ENCODE measurements around the gene FER1L5.

The FER1L5 gene

GRCh38 chr2:96625571-96626552, 16.7 kb upstream of the FER1L5 start:
- Histone ChIP-seq H3K36me3 (ENCODE audit: insufficient read depth, low read length) (peaks cover 37% of the 10 kb centered on the region; the same call in 1 of the 2 replicates), H3K9me3 (ENCODE audit: insufficient read depth, low read depth, low read length) (no peaks in the 10 kb centered on the region), H3K9ac (ENCODE audit: low read depth, low read length, poor library complexity, severe bottlenecking) (no peak overlapping the region), H3F3A (ENCODE audit: low read depth) (no peaks in the 10 kb centered on the region), H3K27me3 (ENCODE audit: insufficient read depth, low read length, poor library complexity, severe bottlenecking) (no peaks in the 10 kb centered on the region), H4K20me1 (ENCODE audit: insufficient read depth, low read length, poor library complexity, severe bottlenecking) (peaks cover 5% of the 10 kb centered on the region), H3K4me1 (ENCODE audit: insufficient read depth, low read length, poor library complexity, severe bottlenecking) (peaks cover 14% of the 10 kb centered on the region), H3K4me2 (ENCODE audit: low read depth, low read length, poor library complexity, severe bottlenecking) (peak overlapping the region; percentile 10), H2AFZ (ENCODE audit: low read length) (no peak overlapping the region), H3K9me2 (replicated peaks; ENCODE audit: low read depth, low read length) (no peaks in the 10 kb centered on the region), H3K4me3 (ENCODE audit: low read length, poor library complexity, severe bottlenecking) (no peak overlapping the region), H3K79me2 (ENCODE audit: insufficient read depth, low read length) (peaks cover 23% of the 10 kb centered on the region; the same call in 1 of the 2 replicates)
- no peak for TF ChIP-seq EZH2phosphoT487 (IDR thresholded peaks at IDR 0.05; ENCODE audit: borderline replicate concordance)
- no peak for TF ChIP-seq CTCF (conservative IDR thresholded peaks at IDR 0.05; ENCODE audit: low read length)

- Histone ChIP-seq H3K4me2 (ENCODE audit: low read depth, low read length, poor library complexity, severe bottlenecking) (peak overlapping the region; percentile 10), H3K9me2 (replicated peaks; ENCODE audit: low read depth, low read length) (no peaks in the 10 kb centered on the region), H4K20me1 (ENCODE audit: insufficient read depth, low read length, poor library complexity, severe bottlenecking) (peaks cover 5% of the 10 kb centered on the region), H2AFZ (ENCODE audit: low read length) (no peak overlapping the region), H3K9me3 (ENCODE audit: insufficient read depth, low read depth, low read length) (no peaks in the 10 kb centered on the region), H3K27me3 (ENCODE audit: insufficient read depth, low read length, poor library complexity, severe bottlenecking) (no peaks in the 10 kb centered on the region), H3K9ac (ENCODE audit: low read depth, low read length, poor library complexity, severe bottlenecking) (no peak overlapping the region), H3K36me3 (ENCODE audit: insufficient read depth, low read length) (peaks cover 44% of the 10 kb centered on the region; the same call in 1 of the 2 replicates), H3K4me3 (ENCODE audit: low read length, poor library complexity, severe bottlenecking) (no peak overlapping the region), H3F3A (ENCODE audit: low read depth) (no peaks in the 10 kb centered on the region), H3K79me2 (ENCODE audit: insufficient read depth, low read length) (peaks cover 28% of the 10 kb centered on the region; the same call in 1 of the 2 replicates), H3K4me1 (ENCODE audit: insufficient read depth, low read length, poor library complexity, severe bottlenecking) (peaks cover 20% of the 10 kb centered on the region)
- TF ChIP-seq CTCF (conservative IDR thresholded peaks at IDR 0.05; ENCODE audit: low read length) (no peak), EZH2phosphoT487 (IDR thresholded peaks at IDR 0.05; ENCODE audit: borderline replicate concordance) (no peak)
These were observed 16.0 kb upstream of the FER1L5 start for GRCh38 chr2:96626553-96626942.

GRCh38 chr2:96631804-96632435, 10.6 kb upstream of the FER1L5 start:
- no peaks in the 10 kb centered on the region for H3K9me2 ChIP-seq (replicated peaks; ENCODE audit: low read depth, low read length)
- no peaks in the 10 kb centered on the region for H3F3A ChIP-seq (ENCODE audit: low read depth)
- peaks cover 43% of the 10 kb centered on the region for H3K4me1 ChIP-seq (ENCODE audit: insufficient read depth, low read length, poor library complexity, severe bottlenecking)
- H3K27me3 ChIP-seq (ENCODE audit: insufficient read depth, low read length, poor library complexity, severe bottlenecking) = no peaks in the 10 kb centered on the region
- no peaks in the 10 kb centered on the region for H3K9me3 ChIP-seq (ENCODE audit: insufficient read depth, low read depth, low read length)
- no peak overlapping the region for H3K9ac ChIP-seq (ENCODE audit: low read depth, low read length, poor library complexity, severe bottlenecking)
- peak overlapping the region; percentile 36 for H3K4me2 ChIP-seq (ENCODE audit: low read depth, low read length, poor library complexity, severe bottlenecking)
- H3K4me3 ChIP-seq (ENCODE audit: low read length, poor library complexity, severe bottlenecking) = no peak overlapping the region
- TF ChIP-seq EZH2phosphoT487 (IDR thresholded peaks at IDR 0.05; ENCODE audit: borderline replicate concordance) (no peak), CTCF (conservative IDR thresholded peaks at IDR 0.05; ENCODE audit: low read length) (no peak)
- H3K79me2 ChIP-seq (ENCODE audit: insufficient read depth, low read length) = peaks cover 75% of the 10 kb centered on the region
- no peak overlapping the region for H2AFZ ChIP-seq (ENCODE audit: low read length)
- H4K20me1 ChIP-seq (ENCODE audit: insufficient read depth, low read length, poor library complexity, severe bottlenecking) = peaks cover 44% of the 10 kb centered on the region
- H3K36me3 ChIP-seq (ENCODE audit: insufficient read depth, low read length) = peaks cover 37% of the 10 kb centered on the region; the same call in 1 of the 2 replicates

Measured in Loucy (cell line).